Activated CD4-positive, alpha-beta T cell treated with anti-CD3 and anti-CD28 coated beads, Interleukin-2, Interleukin-6, amounts not matched to agents 100 ng/mL and 50 ng/mL, durations not matched to agents 16 hours and 8 hours (primary cell): ENCODE results near the gene FAM200C.
"Not testable (repeated sequence)": the region's sequence is repeated elsewhere in the genome, so short reads cannot be mapped to it uniquely, and the experiment has no call there.

ENCODE experiments used
- DNase-seq: peaks from one replicate; pipeline ENCODE4 v3.0.0-alpha.2; 2020

The FAM200C gene

GRCh38 chr5:160399402-160400353 lies at the start of gene FAM200C:
TSS of gene FAM200C (minus strand) at chr5:160400054. CDS start at chr5:160395490, 4,564 bp downstream.
- peak; percentile 86 for DNase-seq

DNA sequence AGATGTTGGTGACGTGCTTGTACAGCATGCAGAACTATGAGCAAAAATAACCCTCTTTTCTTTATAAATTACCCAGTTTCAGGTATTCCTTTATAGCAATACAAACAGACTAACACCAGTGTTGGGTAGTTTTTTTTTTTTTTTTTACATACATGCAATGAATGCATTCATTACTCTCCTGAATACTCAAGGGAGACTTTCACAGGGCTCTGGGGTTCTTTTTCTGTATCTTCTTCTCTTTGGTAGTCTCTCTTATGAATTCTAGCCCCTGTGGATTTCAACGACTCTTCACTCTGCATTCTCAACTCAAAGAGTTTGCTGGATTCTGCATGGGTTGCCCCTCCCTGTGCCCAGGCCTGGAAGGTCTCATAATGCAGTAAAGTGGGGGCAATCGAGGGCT lies 49.6 kb upstream of the FAM200C start:
- DNase-seq: no peak

- DNase-seq: no peak
Observed at GRCh38 chr5:160448886-160449285, 49.0 kb upstream of the FAM200C start.

- DNase-seq: no peak
Observed at GRCh38 chr5:160445751-160446150, 45.9 kb upstream of the FAM200C start.

GRCh38 chr5:160445132-160445531 lies 45.3 kb upstream of the FAM200C start:
- no peak for DNase-seq

- DNase-seq: no peak
Observed at GRCh38 chr5:160444407-160444806, 44.6 kb upstream of the FAM200C start.

- no peak for DNase-seq
Observed at GRCh38 chr5:160442824-160443431, 43.1 kb upstream of the FAM200C start.

DNA sequence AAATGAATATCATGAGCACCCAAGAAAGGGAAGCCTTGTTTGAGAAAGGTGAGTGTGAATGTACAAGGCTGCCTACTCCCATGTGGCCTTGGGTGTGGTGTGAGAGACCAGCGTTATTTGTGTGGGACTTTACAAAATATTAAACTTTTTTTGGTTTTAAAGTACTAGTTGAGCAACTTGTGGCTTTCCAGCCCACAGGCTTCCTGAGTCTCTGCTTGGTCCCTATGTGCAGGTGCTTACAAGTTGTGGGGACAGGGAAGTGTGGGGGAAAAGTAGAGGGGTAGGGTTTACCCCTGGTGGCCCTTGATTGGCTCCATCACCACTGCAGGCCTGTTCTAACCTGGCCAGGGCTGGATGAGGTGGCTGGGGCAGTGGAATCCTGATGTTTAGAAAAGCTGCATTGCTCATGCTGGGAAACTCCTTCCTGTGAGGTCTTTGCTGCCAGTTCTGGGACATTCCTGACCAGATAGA lies 41.5 kb upstream of the FAM200C start:
- no peak for DNase-seq

- peak; percentile 93 for DNase-seq
Observed at GRCh38 chr5:160439205-160439600, 39.3 kb upstream of the FAM200C start.

DNA sequence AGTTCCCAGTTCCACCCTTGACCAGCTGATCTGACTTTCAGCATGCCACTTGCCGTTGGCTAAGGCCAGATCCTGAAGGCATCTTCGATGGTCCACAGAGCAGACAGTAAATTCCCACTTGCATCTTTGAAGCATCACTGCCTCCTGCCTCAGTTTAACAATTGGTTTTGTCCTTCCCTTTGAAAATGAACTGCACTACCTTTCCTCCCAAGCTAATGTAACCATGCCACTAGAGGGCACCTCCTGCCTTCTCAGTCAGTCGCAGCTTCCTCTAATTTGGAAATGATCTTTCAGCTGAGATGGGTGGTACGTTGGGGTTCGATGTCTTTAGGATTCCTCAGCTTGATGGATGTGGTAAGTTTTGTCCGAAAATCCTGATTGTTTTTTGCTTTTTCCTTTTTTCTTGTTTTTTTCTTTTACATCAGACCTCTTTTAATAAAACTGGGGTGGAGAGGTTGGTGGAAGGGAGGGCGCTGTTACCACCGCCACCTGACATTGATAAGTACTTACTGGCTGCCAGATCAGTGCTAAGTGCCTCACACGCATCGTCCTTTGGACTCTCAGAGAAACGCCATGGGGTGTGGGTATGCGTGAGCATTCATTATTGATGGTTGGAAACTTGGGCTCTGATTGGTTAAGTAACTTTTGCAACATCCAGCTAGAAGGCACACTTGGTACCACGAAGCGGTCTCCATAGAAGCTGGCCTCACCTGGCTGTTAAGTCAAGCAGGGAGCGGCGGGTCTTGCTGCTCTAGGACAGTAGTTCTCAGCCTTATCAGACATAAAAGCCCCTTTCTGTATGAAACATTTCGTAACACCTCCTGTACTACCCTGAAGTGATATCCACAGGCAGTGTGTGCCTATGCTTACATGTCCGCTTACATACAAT lies 38.7 kb upstream of the FAM200C start:
- peak; percentile 86 for DNase-seq

- no peak for DNase-seq
Observed at GRCh38 chr5:160437271-160437670, 37.4 kb upstream of the FAM200C start.

DNA sequence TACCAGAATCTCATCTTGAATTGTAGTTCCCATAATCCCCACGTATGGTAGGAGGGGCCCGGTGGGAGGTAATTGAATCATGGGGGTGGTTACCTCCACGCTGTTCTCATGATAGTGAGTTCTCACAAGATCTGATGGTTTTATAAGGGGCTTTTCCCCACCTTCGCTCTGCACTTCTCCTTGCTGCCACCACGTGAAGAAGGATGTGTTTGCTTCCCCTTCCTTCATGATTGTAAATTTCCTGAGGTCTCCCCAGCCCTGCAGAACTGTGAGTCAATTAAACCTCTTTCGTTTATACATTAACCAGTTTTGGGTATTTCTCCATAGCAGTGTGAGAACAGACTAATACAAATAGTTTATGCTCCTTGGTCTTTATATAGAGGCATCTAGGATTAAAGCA lies 36.8 kb upstream of the FAM200C start:
- DNase-seq: not testable (repeated sequence)

- no peak for DNase-seq
Observed at GRCh38 chr5:160436017-160436416, 36.2 kb upstream of the FAM200C start.

GRCh38 chr5:160435532-160435931 lies 35.7 kb upstream of the FAM200C start:
- DNase-seq: no peak

DNA sequence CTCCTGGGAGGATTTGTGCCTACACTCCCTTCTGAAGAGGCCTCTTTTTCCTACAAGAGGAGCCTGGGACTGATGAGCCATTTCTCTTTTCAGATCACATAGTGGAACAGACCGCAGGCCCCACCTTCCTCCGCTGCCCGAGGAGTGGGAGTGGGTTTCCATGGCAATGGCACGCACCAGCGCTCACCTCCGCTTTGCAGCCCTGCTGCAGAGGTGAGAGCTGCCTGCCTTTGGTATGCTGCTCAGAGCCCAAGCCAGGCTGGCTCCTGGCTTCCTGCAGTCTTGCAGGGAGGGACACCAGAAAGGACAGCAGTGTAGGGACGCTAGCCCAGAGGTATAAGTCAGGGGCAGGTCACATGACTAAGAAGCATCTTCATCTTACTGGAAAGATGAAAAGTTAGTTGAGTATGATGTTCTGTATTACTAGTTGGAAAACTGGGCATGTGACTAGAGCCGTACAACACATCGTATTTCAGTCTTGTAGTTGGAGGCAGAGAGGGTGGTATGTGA lies 34.2 kb upstream of the FAM200C start:
- DNase-seq: no peak

GRCh38 chr5:160432787-160433186 lies 32.9 kb upstream of the FAM200C start:
- DNase-seq: no peak

GRCh38 chr5:160432196-160432595 lies 32.3 kb upstream of the FAM200C start:
- no peak for DNase-seq

DNA sequence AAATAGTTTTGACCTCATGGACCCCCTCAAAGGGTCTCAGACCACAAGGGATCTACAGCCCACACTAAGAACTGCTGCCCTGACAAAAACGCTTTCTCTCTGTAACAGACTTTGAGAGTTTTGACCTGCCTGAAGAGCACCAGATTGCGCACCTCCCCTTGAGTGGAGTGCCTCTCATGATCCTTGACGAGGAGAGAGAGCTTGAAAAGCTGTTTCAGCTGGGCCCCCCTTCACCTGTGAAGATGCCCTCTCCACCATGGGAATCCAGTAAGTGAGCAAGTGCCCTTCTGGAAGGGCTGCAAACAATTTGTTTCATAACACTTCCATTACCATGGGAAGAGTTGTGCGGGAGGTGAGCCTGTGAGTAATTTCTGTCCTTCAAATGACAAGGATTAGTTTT lies 27.8 kb upstream of the FAM200C start:
- DNase-seq: no peak

GRCh38 chr5:160423099-160423498 lies 23.2 kb upstream of the FAM200C start:
- no peak for DNase-seq

GRCh38 chr5:160421625-160422258 lies 21.9 kb upstream of the FAM200C start, which contains the start of gene PTTG1:
TSS of gene PTTG1 (plus strand) at chr5:160421855. CDS start at chr5:160422313, 458 bp downstream.
- peak; percentile 97 for DNase-seq

GRCh38 chr5:160420331-160420610 lies 20.4 kb upstream of the FAM200C start:
- DNase-seq: no peak
